Body of pancreas (tissue), 4 donors: ENCODE results near the gene PKD2.

Experiments used
- CTCF ChIP-seq, 7 experiments: fragments of 450-650 bp in 4 of 7; fragments of 200-600 bp in 3 of 7; sonication (generic) in 3 of 7; IDR thresholded peaks; one replicate each; pipeline ENCODE4 v1.5.1; 2016 to 2019; ENCODE audit warnings: antibody characterized with exemption in 7 of 7
- POLR2A ChIP-seq, 3 donors: fragments of 450-650 bp; IDR thresholded peaks; one replicate each; pipeline ENCODE4 v1.6.1; 2016; ENCODE audit warnings: antibody characterized with exemption in 3 of 3, mild to moderate bottlenecking in 2 of 3

GRCh38 chr4:87985097-87985886 is 22.1 kb upstream of the PKD2 start:
- TF ChIP-seq CTCF (IDR thresholded peaks at IDR 0.05): peak; percentile 27 to 66 (median 58)
- TF ChIP-seq POLR2A (IDR thresholded peaks at IDR 0.05): no peak
